Activated T-helper 1 cell treated with anti-CD3 and anti-CD28 coated beads, Interleukin-12 subunit alpha, Interleukin-12 subunit beta, Interleukin-2, Interleukin-4 antibody, amounts not matched to agents 30 ng/mL and 10 ng/mL and 1 ng/mL, durations not matched to agents 14 hours and 24 hours and 36 hours (primary cell): ENCODE data around the gene TNKS2. TPM values are rescaled to one million over a fixed set of nuclear protein-coding genes. Genes with fewer than 3 reads are reported as not detected.

Source experiments
- DNase-seq: peaks from one replicate; pipeline ENCODE4 v3.0.0; 2021; ENCODE audit warnings: low spot score
- H3K27ac Mint-ChIP-seq: one replicate; pipeline ENCODE4 v1.8.0; 2021; ENCODE audit warnings: mild to moderate bottlenecking, mixed read lengths
- H3K27me3 Mint-ChIP-seq: one replicate; pipeline ENCODE4 v1.8.0; 2022; ENCODE audit warnings: mild to moderate bottlenecking, moderate library complexity, mixed read lengths; ENCODE audit not compliant: insufficient read depth
- H3K36me3 Mint-ChIP-seq: one replicate; pipeline ENCODE4 v1.8.0; 2021; ENCODE audit warnings: low read depth, mixed read lengths
- H3K4me1 Mint-ChIP-seq: one replicate; pipeline ENCODE4 v1.8.0; 2021; ENCODE audit warnings: low read depth, mixed read lengths
- H3K4me3 Mint-ChIP-seq: one replicate; pipeline ENCODE4 v1.8.0; 2021; ENCODE audit warnings: mild to moderate bottlenecking, moderate library complexity, mixed read lengths
- H3K9me3 Mint-ChIP-seq: one replicate; pipeline ENCODE4 v1.8.0; 2021; ENCODE audit warnings: mixed read lengths
- intact Hi-C: fragments of 100-400 bp; cut with micrococcal nuclease; formaldehyde crosslinking; loops from one replicate; pipeline ENCODE4 v1.15.1; 2024
- total RNA-seq: library from RNA; stranded (reverse); gene quantifications from 2 replicates; pipeline ENCODE4 v1.2.3, GENCODE V29; 2022

TNKS2 gene
- total RNA-seq, 1 donor from 2014 or later: 29.9 TPM

GRCh38 chr10:91909117-91909677, 111.0 kb downstream of the TNKS2 start, which contains the start of gene FGFBP3:
FGFBP3 (minus strand) TSS chr10:91909486; CDS start chr10:91908969, 517 bp downstream.
- Mint-ChIP-seq H3K4me3 (peak within 1 kb of the TSS; percentile 85), H3K27ac (peak within 1 kb of the TSS; percentile 82), H3K9me3 (no peaks in the 10 kb centered on the region), H3K36me3 (peaks cover 7% of the 10 kb centered on the region), H3K4me1 (peaks cover 29% of the 10 kb centered on the region), H3K27me3 (peaks cover 20% of the 10 kb centered on the region)
- DNase-seq: no peak
- intact Hi-C loops: loop anchor here (1.0 to 10.0 kb wide), 6 partner anchors 14 to 1030 kb away; partner anchors contain the start of genes BTAF1 and KIF11

- Mint-ChIP-seq H3K9me3 (no peaks in the 10 kb centered on the region), H3K36me3 (peaks cover 5% of the 10 kb centered on the region)
- intact Hi-C loops: no loop called here
Observed at GRCh38 chr10:91910467-91910866, 112.2 kb downstream of the TNKS2 start.

More at GRCh38 chr10:91910467-91910866, 112.2 kb downstream of the TNKS2 start:
- H3K27ac Mint-ChIP-seq: no peak overlapping the region
- peaks cover 25% of the 10 kb centered on the region for H3K27me3 Mint-ChIP-seq
- no peak overlapping the region for H3K4me3 Mint-ChIP-seq
- H3K4me1 Mint-ChIP-seq: peaks cover 29% of the 10 kb centered on the region
- no peak for DNase-seq

Other genes with a start within 250 kb of the TNKS2 start
- gene PPP1R3C, start 165.4 kb upstream of the TNKS2 start, total RNA-seq: not detected in 2 replicates
- gene FGFBP3, start 111.1 kb downstream of the TNKS2 start, total RNA-seq: 2.5 TPM in 2 replicates
- gene BTAF1, start 125.3 kb downstream of the TNKS2 start, total RNA-seq: 58.8 and 59.2 TPM in 2 replicates